Measurements from ENCODE around the gene GNG4. TPM values are rescaled to one million over a fixed set of nuclear protein-coding genes. Genes with fewer than 3 reads are reported as not detected.
"Not testable (repeated sequence)": the region's sequence is repeated elsewhere in the genome, so short reads cannot be mapped to it uniquely, and the experiment has no call there.

GNG4 gene
- total RNA-seq, 1 donor, result under 0.01 TPM

DNA sequence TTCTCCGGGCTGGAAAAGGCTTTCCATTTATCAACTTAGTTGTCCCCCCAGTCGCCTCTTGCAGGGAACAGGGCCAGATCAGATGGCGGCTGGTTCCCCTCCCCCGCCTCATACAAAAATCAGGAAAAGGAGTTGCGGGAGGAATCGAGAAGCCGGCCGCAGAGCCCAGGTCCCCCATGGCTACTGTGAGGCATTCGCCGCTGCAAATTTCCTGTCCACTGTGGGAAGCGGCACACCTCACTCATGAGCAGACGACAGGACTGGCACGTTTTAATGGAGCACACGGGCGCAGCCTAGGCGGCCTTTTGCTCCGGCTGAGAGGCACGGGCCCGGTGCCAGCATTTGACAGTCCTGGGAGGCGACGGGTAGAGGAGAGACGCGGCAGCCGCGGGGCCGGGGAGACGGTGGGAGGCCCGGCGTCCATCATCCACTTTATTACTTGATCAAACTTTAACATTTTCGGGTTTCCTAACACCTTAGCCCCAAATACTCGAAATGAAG lies 1.1 kb downstream of the GNG4 start:
- TF ChIP-seq, protein P1, sequence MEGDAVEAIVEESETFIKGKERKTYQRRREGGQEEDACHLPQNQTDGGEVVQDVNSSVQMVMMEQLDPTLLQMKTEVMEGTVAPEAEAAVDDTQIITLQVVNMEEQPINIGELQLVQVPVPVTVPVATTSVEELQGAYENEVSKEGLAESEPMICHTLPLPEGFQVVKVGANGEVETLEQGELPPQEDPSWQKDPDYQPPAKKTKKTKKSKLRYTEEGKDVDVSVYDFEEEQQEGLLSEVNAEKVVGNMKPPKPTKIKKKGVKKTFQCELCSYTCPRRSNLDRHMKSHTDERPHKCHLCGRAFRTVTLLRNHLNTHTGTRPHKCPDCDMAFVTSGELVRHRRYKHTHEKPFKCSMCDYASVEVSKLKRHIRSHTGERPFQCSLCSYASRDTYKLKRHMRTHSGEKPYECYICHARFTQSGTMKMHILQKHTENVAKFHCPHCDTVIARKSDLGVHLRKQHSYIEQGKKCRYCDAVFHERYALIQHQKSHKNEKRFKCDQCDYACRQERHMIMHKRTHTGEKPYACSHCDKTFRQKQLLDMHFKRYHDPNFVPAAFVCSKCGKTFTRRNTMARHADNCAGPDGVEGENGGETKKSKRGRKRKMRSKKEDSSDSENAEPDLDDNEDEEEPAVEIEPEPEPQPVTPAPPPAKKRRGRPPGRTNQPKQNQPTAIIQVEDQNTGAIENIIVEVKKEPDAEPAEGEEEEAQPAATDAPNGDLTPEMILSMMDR (IDR thresholded peaks at IDR 0.05; ENCODE audit: extremely low read depth, low read depth, low read length), result no peak
- Histone ChIP-seq H3K4me1 (ENCODE audit: insufficient read depth, low read length) (peaks cover 7% of the 10 kb centered on the region), H3K27me3 (ENCODE audit: insufficient read depth, low read length) (peaks cover 56% of the 10 kb centered on the region), H3K36me3 (ENCODE audit: insufficient read depth, low read length) (no peaks in the 10 kb centered on the region), H4K20me1 (ENCODE audit: insufficient read depth, low read length) (no peaks in the 10 kb centered on the region), H2AFZ (ENCODE audit: low read length) (no peak overlapping the region), H3K4me2 (ENCODE audit: insufficient read depth, low read length) (peak overlapping the region; percentile 79), H3K79me2 (ENCODE audit: insufficient read depth, low read length) (no peaks in the 10 kb centered on the region), H3K9me3 (ENCODE audit: low read depth, low read length) (no peaks in the 10 kb centered on the region), H3K27ac (ENCODE audit: low read depth, low read length) (no peak overlapping the region), H3K4me3 (ENCODE audit: insufficient read depth, low read length) (peak overlapping the region; percentile 52)
- DNase-seq (ENCODE audit: insufficient read length, low spot score, missing footprints), result no peak

DNA sequence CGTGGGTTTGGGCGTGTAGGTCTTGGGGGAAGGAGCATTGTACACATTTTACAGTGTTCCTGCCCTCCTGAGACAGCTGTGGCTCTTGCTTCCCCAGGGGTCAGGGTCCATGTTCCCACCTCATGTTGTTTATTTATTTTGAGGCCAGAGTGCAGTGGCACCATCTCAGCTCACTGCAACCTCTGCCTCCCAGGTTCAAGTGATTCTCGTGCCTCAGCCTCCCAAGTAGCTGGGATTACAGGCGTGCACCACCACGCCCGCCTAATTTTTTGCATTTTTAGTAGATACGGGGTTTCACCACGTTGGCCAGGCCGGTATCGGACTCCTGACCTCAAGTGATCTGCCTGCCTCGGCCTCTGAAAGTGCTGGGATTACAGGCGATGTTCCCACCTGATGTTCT lies 2.0 kb downstream of the GNG4 start:
- H3K27me3 ChIP-seq (ENCODE audit: insufficient read depth, low read length), result peaks cover 49% of the 10 kb centered on the region

DNA sequence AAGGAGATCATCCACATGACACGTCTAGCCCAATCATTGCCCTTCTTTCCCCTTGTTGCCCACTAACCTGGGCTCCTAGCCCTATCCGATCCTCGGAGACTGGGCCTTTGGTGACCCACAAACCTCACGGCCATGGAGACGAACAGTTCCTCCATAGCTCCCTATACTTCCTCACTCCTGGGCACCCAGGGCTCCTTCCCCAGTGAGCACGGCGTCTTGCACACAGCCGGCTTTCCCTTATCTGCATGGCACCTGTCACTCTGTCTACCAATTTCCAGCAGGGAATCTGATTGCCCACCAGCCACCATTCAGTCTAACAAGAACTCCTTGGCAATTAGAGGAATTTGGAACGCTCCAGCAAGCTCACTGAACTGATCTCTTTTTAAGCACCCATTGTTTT lies 3.1 kb downstream of the GNG4 start:
- Histone ChIP-seq H4K20me1 (ENCODE audit: insufficient read depth, low read length) (no peaks in the 10 kb centered on the region), H3K36me3 (ENCODE audit: insufficient read depth, low read length) (no peaks in the 10 kb centered on the region), H3K27me3 (ENCODE audit: insufficient read depth, low read length) (peaks cover 44% of the 10 kb centered on the region), H3K79me2 (ENCODE audit: insufficient read depth, low read length) (no peaks in the 10 kb centered on the region), H3K9me3 (ENCODE audit: low read depth, low read length) (no peaks in the 10 kb centered on the region), H2AFZ (ENCODE audit: low read length) (no peak overlapping the region), H3K27ac (ENCODE audit: low read depth, low read length) (no peak overlapping the region), H3K4me2 (ENCODE audit: insufficient read depth, low read length) (no peak overlapping the region), H3K4me3 (ENCODE audit: insufficient read depth, low read length) (no peak overlapping the region), H3K4me1 (ENCODE audit: insufficient read depth, low read length) (peaks cover 7% of the 10 kb centered on the region)
- TF ChIP-seq, protein P1 (IDR thresholded peaks at IDR 0.05; ENCODE audit: extremely low read depth, low read depth, low read length), result no peak
- peak; percentile 58 for DNase-seq (ENCODE audit: insufficient read length, low spot score, missing footprints)

More for the DNA sequence above, 2.0 kb downstream of the GNG4 start:
- DNase-seq (ENCODE audit: insufficient read length, low spot score, missing footprints); H3K9me3 ChIP-seq (ENCODE audit: low read depth, low read length); H3K4me1 ChIP-seq (ENCODE audit: insufficient read depth, low read length); H3K79me2 ChIP-seq (ENCODE audit: insufficient read depth, low read length); H2AFZ ChIP-seq (ENCODE audit: low read length); H3K4me3 ChIP-seq (ENCODE audit: insufficient read depth, low read length); H3K4me2 ChIP-seq (ENCODE audit: insufficient read depth, low read length); H4K20me1 ChIP-seq (ENCODE audit: insufficient read depth, low read length); H3K36me3 ChIP-seq (ENCODE audit: insufficient read depth, low read length); H3K27ac ChIP-seq (ENCODE audit: low read depth, low read length): not testable (repeated sequence)

DNA sequence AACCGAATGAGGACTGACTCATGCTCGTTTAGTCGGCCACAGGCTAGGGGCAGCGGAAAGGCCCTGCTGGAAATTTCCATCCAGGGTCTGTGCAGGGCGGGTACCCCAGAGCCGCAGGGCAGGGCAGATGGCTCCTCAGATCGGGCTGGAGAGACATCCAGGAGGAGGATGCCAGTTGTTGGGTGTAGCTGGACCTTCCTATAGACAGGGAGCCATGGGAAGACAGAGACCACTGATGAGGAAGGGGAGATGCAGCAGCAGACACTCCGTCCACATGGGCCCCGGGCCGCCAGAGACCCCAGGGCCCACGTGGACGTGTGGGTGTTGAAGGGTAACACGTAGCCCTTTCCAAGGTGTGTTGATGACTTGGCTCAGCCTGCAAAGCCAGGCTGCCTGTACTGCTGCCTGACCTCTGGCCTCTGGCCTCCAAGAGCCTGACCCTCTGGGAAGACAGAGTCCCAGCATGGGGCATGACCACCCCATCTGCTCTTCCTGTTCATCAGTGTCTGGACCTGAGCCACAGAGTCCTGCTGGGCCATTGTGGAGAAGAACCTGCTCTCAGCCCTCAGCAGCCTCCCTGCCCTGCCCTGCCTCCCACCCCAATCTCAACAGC lies 4.8 kb downstream of the GNG4 start:
- Histone ChIP-seq H3K4me2 (ENCODE audit: insufficient read depth, low read length) (no peak overlapping the region), H3K27me3 (ENCODE audit: insufficient read depth, low read length) (peaks cover 33% of the 10 kb centered on the region)

More for the DNA sequence above, 4.8 kb downstream of the GNG4 start:
- Histone ChIP-seq H3K27ac (ENCODE audit: low read depth, low read length) (no peak overlapping the region), H3K9me3 (ENCODE audit: low read depth, low read length) (no peaks in the 10 kb centered on the region), H2AFZ (ENCODE audit: low read length) (no peak overlapping the region), H3K36me3 (ENCODE audit: insufficient read depth, low read length) (no peaks in the 10 kb centered on the region), H3K4me1 (ENCODE audit: insufficient read depth, low read length) (peaks cover 7% of the 10 kb centered on the region), H4K20me1 (ENCODE audit: insufficient read depth, low read length) (no peaks in the 10 kb centered on the region), H3K4me3 (ENCODE audit: insufficient read depth, low read length) (no peak overlapping the region), H3K79me2 (ENCODE audit: insufficient read depth, low read length) (no peaks in the 10 kb centered on the region)
- DNase-seq (ENCODE audit: insufficient read length, low spot score, missing footprints), result peak; percentile 82
- TF ChIP-seq, protein P1 (IDR thresholded peaks at IDR 0.05; ENCODE audit: extremely low read depth, low read depth, low read length), result no peak

All from osteoblast (primary cell).